Transverse colon (tissue), 4 donors: Measurements from ENCODE around the gene POC1A.

Source experiments
- CTCF ChIP-seq, 5 experiments: fragments of 200-600 bp in 3 of 5; fragments of 450-650 bp in 2 of 5; sonication (generic) in 3 of 5; IDR thresholded peaks; 1 replicate in 2 of 5; 2 replicates in 3 of 5; pipeline ENCODE4 v1.5.1; 2016 to 2017; ENCODE audit warnings: antibody characterized with exemption in 5 of 5, inconsistent platforms in 3 of 5, mild to moderate bottlenecking in 2 of 5, moderate library complexity in 1 of 5
- EP300 ChIP-seq: sonication (generic); formaldehyde crosslinking; IDR thresholded peaks from one replicate; pipeline ENCODE4 v1.6.1; 2017; ENCODE audit warnings: antibody characterized with exemption, low read depth
- POLR2A ChIP-seq: fragments of 450-650 bp; IDR thresholded peaks from one replicate; pipeline ENCODE4 v1.6.1; 2016; ENCODE audit warnings: antibody characterized with exemption, mild to moderate bottlenecking, moderate library complexity
- POLR2AphosphoS5 ChIP-seq, 3 donors: sonication (generic); formaldehyde crosslinking; IDR thresholded peaks; one replicate each; pipeline ENCODE4 v1.6.1; 2016; ENCODE audit warnings: antibody characterized with exemption in 3 of 3

GRCh38 chr3:52036222-52036694, 118.0 kb downstream of the POC1A start:
- TF ChIP-seq POLR2A (no peak), CTCF (IDR thresholded peaks at IDR 0.05) (no peak), EP300 (no peak), POLR2AphosphoS5 (IDR thresholded peaks at IDR 0.05) (no peak)
